IPS-NIHi7 (cell line): ENCODE measurements around the gene TRIM40.
"Not testable (repeated sequence)": the region's sequence is repeated elsewhere in the genome, so short reads cannot be mapped to it uniquely, and the experiment has no call there.

ENCODE experiments used
- DNase-seq: peaks from one replicate; pipeline ENCODE4 v3.0.0; 2012; ENCODE audit warnings: mixed read lengths; ENCODE audit errors: extremely low spot score

Gene TRIM40

GRCh38 chr6:30163918-30164654 lies 28.1 kb downstream of the TRIM40 start:
- DNase-seq: no peak

- DNase-seq: no peak
These were observed 28.8 kb downstream of the TRIM40 start for GRCh38 chr6:30164714-30165113.

DNA sequence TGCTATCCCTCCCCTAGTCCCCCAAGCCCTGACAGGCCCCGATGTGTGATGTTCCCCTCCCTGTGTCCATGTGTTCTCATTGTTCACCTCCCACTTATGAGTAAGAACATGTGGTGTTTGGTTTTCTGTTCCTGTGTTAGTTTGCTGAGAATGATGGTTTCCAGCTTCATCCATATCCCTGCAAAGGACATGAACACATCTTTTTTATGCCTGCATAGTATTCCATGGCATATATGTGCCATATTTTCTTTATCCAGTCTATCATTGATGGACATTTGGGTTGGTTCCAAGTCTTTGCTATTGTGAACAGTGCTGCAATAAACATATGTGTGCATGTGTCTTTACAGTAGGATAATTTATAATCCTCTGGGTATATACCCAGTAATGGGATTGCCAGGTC lies 29.3 kb downstream of the TRIM40 start:
- DNase-seq: not testable (repeated sequence)

DNA sequence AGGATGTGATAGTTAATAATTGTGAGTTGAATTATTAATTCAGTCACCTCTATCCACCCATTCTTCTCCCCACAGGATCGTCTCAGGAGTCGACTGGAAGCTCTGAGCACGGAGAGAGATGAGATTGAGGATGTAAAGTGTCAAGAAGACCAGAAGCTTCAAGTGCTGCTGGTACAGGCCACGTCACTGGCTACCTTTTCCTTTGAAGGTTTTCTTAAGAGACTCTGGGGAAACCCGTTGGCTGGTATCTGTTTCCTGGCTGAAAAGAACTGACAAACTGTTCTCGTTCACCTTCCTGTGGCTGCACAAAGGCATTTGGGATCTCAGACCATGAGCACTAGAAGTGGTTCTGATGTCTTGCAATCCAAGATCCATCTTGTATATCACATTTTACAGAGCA lies 31.2 kb downstream of the TRIM40 start:
- no peak for DNase-seq

DNA sequence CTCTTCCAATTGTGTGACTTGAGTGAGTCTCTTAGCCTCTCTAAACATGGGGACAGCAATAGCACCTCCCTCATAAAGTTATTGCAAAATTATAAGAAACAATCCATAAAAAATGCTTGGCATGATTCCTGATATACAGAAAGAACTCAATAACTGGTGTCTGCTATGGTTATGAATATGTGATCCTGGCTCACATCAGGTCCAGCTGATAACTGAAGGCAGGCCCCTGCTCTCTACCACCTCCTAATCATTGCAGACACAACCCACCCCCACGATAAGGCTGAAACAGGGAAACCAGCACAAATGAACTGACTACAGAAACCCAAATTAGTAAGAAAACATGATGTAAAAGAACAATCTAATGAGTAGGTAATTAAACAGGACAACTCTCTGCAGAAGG lies 32.8 kb downstream of the TRIM40 start:
- no peak for DNase-seq

- peak; percentile 63 for DNase-seq
These were observed 34.0 kb downstream of the TRIM40 start for GRCh38 chr6:30169658-30170614.

DNA sequence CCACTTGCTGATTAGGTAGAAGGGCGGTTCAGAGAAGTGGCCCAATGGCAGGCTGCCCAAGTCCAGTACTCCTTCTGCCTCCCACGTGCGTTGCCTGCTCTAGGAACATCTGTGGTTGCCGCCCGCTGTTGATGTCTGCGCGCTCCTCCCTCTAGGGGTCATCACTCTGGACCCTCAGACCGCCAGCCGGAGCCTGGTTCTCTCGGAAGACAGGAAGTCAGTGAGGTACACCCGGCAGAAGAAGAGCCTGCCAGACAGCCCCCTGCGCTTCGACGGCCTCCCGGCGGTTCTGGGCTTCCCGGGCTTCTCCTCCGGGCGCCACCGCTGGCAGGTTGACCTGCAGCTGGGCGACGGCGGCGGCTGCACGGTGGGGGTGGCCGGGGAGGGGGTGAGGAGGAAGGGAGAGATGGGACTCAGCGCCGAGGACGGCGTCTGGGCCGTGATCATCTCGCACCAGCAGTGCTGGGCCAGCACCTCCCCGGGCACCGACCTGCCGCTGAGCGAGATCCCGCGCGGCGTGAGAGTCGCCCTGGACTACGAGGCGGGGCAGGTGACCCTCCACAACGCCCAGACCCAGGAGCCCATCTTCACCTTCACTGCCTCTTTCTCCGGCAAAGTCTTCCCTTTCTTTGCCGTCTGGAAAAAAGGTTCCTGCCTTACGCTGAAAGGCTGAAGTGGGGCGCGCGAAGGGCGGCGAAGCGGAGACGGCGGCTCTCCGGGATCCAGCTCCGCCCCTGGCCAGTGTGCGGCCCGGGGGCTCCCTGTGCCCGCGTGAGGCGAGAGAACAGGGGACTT lies 35.9 kb downstream of the TRIM40 start:
- DNase-seq: peak; percentile 67

GRCh38 chr6:30172681-30173080 lies 36.7 kb downstream of the TRIM40 start:
- no peak for DNase-seq

- no peak for DNase-seq
These were observed 39.8 kb downstream of the TRIM40 start for GRCh38 chr6:30175765-30176164.

DNA sequence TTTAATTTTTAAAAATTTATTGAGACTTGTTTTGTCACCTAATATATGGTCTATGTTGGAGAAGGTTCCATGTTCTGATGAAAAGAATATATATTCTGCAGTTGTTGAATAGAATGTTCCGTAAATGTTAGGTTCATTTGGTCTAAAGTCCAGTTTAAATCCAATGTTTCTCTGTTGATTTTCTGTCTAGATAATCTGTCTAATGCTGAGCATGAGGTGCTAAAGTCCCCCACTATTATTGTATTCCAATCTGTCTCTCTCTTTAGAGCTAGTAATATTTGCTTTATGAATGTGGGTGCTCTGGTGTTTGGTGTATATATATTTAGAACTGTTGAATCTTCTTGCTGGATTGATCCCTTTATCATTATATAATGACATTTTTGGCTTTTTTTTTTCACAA lies 42.9 kb downstream of the TRIM40 start:
- no peak for DNase-seq

DNA sequence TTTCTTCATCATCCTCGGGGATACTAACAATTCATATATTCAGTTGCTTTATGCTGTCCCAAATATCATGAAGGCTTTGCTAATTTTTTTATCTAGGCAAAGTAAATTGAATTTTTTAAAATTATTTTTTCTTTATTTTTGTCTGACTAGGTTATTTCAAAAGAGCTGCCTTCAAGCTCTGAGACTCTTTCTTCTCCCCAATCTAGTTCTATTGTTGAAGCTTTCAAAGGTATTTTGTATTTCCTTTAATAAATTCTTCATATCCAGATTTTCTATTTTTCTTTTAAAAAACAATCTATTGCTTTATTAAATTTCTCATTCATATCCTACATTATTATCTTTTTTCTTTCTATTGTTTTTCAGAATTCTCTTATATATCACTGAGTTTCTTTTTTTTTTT lies 44.2 kb downstream of the TRIM40 start:
- no peak for DNase-seq

GRCh38 chr6:30184417-30185031 lies 48.6 kb downstream of the TRIM40 start:
- no peak for DNase-seq

DNA sequence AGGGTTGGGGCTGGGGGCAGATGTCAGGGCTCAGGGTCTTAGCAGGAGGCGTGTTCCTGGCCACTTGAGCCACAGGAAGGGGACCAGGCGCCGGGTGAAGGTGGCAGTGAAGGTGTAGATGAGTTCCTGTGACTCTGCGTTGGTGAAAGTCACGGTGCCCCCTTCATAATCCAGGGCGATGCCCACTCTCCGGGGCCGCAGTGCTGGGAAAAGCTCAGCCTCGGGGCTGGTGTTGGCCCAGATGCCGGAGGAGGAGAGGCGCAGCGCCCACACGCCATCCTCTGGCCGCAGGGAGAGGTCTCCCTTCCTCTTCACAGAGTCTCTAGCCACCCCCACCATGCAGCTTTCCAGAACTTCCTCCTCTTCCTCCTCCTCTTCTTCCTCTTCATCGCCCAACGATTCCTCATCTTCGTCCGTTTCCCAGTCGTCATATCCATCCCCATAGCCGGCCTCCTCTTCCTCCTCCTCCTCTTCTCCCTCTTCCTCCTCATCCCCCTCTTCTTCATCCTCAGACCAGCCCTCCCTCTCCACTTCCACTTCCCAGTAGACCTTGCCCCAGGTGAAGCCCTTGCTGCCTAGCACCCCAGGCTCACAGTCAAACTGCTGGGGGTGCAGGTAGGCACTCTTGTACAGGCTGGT lies 50.0 kb downstream of the TRIM40 start:
- no peak for DNase-seq

DNA sequence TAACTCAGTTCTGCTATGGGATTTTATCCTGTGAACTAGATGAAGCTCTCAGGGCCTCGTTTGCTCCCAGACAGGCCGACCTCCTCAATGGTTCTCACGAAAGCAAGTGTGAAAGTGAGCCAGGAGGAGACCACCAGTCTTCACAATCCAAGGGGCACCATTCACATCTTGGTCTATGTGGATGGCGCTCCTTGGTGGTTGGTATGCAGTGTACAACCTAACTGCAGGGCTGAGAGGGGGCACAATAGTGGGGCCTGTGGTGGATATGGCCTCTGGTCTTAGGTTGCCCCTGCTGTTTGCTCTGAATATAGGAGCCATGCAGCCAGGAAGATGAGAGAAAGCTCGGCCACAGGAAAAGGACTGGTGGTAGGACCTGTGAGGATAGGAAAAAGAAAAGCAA lies 52.6 kb downstream of the TRIM40 start:
- no peak for DNase-seq

GRCh38 chr6:30192076-30192475 lies 56.1 kb downstream of the TRIM40 start:
- DNase-seq: no peak

- DNase-seq: no peak
These were observed 59.1 kb downstream of the TRIM40 start for GRCh38 chr6:30194797-30195690.

GRCh38 chr6:30195951-30196350 lies 60.0 kb downstream of the TRIM40 start:
- DNase-seq: no peak

DNA sequence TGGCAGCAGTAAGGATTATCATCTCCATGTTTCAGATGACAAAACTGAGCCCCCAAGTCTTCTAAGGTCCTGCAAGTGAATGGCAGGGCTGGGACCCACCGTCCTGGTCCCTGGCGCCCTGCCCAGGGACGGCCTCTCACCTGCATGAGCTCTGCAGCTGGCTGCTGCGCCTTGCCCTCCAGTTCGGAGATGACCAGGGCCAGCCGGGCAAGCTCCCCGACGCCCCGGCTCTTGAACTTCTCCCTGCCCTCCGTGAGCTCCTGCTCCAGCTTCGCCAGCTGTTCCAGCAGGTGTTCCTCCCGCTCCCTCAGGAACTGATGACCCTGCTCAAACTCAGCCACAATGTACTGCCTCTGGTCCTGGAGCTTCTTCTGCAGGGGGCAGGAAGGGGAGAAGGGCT lies 60.4 kb downstream of the TRIM40 start:
- no peak for DNase-seq
